ENCODE measurements around the gene QSOX2.

Gene QSOX2

DNA sequence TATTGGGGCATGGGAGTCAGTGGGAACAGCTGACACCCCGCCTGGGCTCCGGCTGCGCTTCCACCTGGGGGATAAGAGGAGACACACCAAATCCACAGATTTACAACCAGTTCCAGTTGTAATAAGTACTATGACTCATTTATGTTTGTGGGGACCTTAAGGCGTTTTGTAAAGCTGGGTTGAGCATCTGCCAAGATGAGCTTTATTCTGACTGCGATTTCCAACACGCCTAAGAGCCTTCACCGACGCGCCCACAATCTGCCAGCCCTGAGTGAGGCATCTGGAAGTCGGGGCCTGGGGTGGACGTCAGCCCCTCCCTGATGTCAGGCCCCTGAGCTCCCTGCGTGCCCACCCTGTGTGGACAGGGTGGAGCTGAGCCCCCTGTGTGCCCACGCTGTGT, 26.3 kb downstream of the QSOX2 start:
- DNase-seq: no peak

DNA sequence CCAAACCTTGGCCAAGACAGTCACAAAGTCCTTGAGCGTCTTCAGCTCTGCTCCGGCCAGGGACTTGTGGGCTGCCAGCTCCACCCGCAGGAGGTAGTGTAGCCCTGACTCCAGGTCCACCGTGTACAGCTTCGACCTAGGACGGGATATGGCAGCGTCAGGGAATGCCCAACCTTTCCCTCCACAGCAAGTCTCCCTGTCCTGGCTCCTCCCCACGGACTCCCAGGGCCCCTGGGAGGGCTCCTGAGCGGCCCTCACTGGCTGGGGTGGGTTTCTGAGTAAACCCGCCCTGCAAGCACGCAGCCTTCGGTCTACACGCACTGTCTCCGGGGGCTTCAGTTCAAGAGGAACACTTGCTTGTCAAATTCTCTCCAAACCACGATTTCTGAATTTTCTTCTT, 26.9 kb downstream of the QSOX2 start:
- no peak for DNase-seq

DNA sequence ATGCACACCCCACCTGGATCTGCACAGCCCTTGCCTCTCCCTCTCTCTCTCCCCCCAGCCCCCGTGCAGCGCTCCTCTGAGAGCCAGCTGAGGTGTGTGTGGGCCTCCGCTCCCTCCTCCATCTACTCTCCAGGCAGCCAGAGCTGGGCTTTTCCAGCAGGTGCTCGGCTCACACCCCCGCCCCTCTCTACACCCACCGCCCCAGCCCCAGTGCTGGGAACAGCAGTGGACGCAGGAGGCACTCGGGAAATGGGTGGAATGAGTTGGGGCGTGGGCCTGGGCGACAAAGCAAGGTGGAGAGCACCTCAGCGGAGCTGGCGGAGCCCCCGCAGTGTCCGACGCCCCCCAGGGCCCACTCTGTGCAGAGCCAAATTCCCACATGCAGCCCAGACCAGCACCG, 27.3 kb downstream of the QSOX2 start:
- DNase-seq: no peak

DNA sequence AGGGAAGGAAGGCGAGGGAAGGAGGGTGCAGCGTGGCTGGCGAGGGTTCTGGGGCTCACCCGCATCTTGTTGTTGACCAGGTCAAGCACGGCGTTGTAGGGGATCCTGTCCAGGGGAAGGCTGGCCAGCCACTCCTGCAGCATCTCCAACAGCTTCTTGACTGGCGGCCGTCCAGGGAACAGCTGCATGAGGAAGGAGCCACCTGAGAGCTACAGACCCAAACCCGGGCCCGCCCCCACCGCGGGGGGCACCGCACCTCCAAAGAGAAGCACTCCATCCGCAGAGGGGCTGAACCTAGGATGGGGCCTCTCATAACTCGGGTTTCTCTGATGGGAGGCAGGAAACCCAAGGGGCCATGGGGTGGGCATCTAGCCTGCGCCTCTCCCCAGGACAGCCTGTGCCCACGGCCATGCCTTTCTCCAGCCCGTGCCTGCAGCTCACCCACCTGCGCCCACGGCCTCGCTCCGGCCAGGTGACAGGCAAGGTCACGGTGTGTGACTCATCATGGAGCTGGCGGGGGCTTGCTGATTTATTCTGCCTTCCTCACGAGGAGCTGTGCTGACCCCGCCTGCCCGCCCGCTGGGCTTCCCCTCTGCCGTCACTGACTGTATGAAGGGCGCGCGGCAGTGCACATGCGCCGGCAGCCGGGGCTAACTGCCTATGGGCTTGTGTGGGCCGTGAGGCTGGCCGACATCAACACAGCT, 28.9 kb downstream of the QSOX2 start:
- DNase-seq: no peak

GRCh38 chr9:136213733-136214132, 31.9 kb downstream of the QSOX2 start:
- DNase-seq: no peak

- DNase-seq: no peak
Measured at GRCh38 chr9:136212345-136212950, 33.2 kb downstream of the QSOX2 start.

GRCh38 chr9:136211441-136212344, 33.9 kb downstream of the QSOX2 start:
- DNase-seq: no peak

DNA sequence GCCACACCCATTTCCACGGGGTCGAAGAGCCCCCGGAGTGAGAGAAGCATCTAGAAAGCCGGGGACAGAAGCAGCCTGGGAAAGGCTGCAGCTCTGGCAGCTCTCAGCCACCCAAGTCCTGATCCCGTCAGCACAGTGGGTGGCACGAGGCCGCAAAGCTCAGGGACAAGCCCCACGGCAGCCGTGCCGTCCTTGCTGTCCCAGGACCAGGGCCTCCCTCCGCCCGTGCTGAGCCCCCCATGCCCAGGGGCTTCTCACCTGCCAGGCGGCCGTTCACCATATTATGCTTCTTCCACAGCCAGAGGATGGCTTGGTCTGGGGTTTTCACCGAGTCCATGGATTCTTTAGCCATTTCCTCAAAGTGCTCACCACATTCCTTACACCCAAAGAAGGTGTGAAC, 34.6 kb downstream of the QSOX2 start:
- no peak for DNase-seq

GRCh38 chr9:136210276-136210675, 35.3 kb downstream of the QSOX2 start:
- no peak for DNase-seq

- no peak for DNase-seq
Measured at GRCh38 chr9:136209786-136210185, 35.8 kb downstream of the QSOX2 start.

GRCh38 chr9:136209232-136209631, 36.4 kb downstream of the QSOX2 start:
- DNase-seq: no peak

DNA sequence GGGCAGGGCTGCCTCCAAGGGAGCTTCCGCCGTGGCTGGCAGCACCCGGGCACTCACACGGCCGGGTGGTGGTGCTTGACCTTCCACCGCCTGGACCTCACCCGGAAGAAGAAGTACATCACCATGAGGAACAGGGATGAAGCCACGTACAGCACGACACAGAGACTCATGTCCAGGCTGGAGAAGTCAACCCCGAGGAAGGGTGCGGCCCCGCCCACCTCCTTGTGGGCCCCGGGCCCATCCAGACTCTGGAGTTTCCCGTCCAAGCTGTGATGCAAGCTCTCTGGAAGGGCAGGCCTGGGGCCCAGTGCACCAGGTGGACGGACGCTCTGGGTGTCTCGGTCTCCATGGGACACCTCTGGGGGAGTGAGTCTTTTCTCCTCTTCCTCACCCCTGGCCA, 36.9 kb downstream of the QSOX2 start:
- no peak for DNase-seq

DNA sequence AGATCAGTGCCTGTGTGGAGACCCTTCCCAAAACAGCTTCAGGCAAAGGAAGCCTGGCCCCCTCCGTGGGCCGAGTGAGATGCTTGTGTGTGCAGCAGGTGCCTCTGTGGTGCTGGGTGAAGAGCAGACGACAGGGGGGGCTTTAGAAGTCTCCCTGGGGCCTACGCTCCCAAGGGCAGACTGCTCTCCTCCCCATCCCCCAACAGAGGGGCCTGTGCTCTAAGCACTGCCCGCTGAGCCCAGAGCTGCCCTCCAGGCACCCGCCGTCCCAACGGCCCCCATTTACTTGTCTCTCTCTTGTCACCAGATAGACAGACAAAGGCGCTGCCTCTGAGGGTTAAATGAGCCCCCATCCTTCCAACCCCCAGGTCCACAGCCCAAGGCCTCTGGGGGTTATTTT, 38.0 kb downstream of the QSOX2 start:
- DNase-seq: no peak

- DNase-seq: no peak
Measured at GRCh38 chr9:136206602-136207275, 38.9 kb downstream of the QSOX2 start.

- DNase-seq: no peak
Measured at GRCh38 chr9:136205707-136205992, 40.0 kb downstream of the QSOX2 start.

- DNase-seq: no peak
Measured at GRCh38 chr9:136204838-136205706, 40.5 kb downstream of the QSOX2 start, which contains the start of gene LHX3. Gene LHX3, minus strand, starts transcription at chr9:136205128. Its CDS starts 116 bp downstream, at chr9:136205012.

- no peak for DNase-seq
Measured at GRCh38 chr9:136204145-136204805, 41.3 kb downstream of the QSOX2 start.

GRCh38 chr9:136203408-136204144, 42.0 kb downstream of the QSOX2 start:
- no peak for DNase-seq

DNA sequence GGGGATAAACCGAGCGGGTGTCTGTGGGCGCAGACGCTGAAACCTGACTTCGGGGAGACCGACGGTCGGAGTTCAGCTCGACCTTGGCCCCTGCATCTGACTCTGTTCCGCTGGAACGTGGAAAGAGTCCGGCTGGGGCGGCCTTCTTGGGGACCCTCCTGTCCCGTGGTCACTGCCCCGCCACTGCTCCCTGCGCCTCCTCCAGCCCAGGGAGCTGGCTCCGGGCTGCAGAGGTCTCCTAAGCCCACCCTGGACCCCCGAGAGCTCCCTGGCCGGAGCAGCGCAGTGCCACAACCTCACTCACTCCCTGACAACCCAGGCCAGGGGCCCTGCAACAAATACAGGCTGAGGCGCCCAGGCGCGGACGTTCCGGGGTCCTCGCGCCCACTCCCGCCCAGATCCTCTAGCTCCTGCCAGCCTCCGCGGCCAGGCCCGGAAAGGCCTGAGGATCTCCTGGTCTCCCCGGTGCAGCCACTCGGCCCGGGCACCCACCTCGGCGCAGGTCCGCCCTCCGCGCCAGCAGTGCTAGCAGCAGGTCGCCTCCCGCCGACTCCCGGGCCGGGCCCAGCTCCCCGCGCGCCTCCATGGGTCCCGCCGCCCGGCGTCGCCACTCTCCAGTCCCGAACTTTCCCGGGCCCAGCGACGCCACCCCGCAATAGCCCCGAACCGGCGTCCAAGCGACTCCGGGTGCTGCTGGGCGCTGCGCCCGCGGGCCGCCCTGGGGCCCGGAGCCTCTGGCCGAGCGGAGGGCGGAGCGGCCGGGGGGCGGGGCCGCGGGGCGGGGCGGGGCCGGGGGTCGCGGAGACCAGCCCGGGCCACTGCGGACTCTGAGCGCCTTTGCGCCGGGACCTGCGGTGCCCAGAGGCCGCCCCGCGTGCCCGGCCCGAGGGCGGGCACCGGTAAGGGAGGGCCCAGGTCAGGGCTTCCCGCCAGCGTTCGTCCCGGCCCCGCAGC, 42.9 kb downstream of the QSOX2 start:
- no peak for DNase-seq

Data from NCI-H146 (cell line).